Panc1 (cell line): Measurements from ENCODE around the gene U2SURP. TPM values are rescaled to one million over a fixed set of nuclear protein-coding genes. Genes with fewer than 3 reads are reported as not detected.

Experiments used
- ATAC-seq: fragments of 200-7000 bp; cut with Tn5 transposase; 2 replicates; pipeline ENCODE4 v1.9.1; 2020; ENCODE audit warnings: mild to moderate bottlenecking, moderate library complexity
- BruUV-seq: library from RNA; stranded (reverse); fragments of 400-500 nt; replicated peaks from 2 replicates; lab custom pipeline; 2021; lab: Mats Ljungman, UMichigan
- CTCF ChIA-PET: fragments of 300-600 bp; sonication (Branson Sonifier 250); formaldehyde crosslinking; loops from one replicate; lab custom pipeline; 2022; ENCODE audit warnings: antibody characterized with exemption; lab: Charles Lee
- POLR2A ChIA-PET: fragments of 300-600 bp; sonication (Branson Sonifier 250); formaldehyde crosslinking; loops from one replicate; lab custom pipeline; 2022; ENCODE audit warnings: antibody characterized with exemption; lab: Charles Lee
- DNase-seq: peaks from one replicate; pipeline ENCODE4 v3.0.0-alpha.2; 2010; ENCODE audit warnings: low read depth, low spot score
- H3K27ac ChIP-seq: 2 replicates; pipeline ENCODE4 v1.5.1; 2011; ENCODE audit warnings: mild to moderate bottlenecking, low read length, inconsistent platforms
- H3K27me3 ChIP-seq: fragments of 200-500 bp; sonication (Bioruptor generic); 2 replicates; pipeline ENCODE4 v1.6.0; 2014; ENCODE audit warnings: low read length, inconsistent platforms; ENCODE audit not compliant: control insufficient read depth, insufficient read depth
- H3K36me3 ChIP-seq: fragments of 200-500 bp; sonication (Bioruptor generic); 2 replicates; pipeline ENCODE4 v1.5.1; 2014; ENCODE audit warnings: inconsistent platforms, mild to moderate bottlenecking, low read length, moderate library complexity; ENCODE audit not compliant: control insufficient read depth, insufficient read depth
- H3K4me1 ChIP-seq: 2 replicates; pipeline ENCODE4 v1.5.1; 2011; ENCODE audit warnings: inconsistent platforms, mild to moderate bottlenecking, low read length, moderate library complexity; ENCODE audit not compliant: control insufficient read depth, insufficient read depth
- H3K4me3 ChIP-seq, 2 experiments: 2 replicates each; pipeline ENCODE4 v1.5.1; 2011 to 2012; ENCODE audit warnings: low read depth in 2 of 2, low read length in 2 of 2, mild to moderate bottlenecking in 2 of 2, inconsistent platforms in 1 of 2, moderate library complexity in 1 of 2
- H3K9me3 ChIP-seq: fragments of 200-500 bp; sonication (Bioruptor generic); 2 replicates; pipeline ENCODE4 v1.5.1; 2014; ENCODE audit warnings: low read depth, mild to moderate bottlenecking, inconsistent platforms, low read length, moderate library complexity; ENCODE audit not compliant: control insufficient read depth, insufficient read depth
- CTCF ChIP-seq: fragments of 450-650 bp; IDR thresholded peaks from 2 replicates; pipeline ENCODE4 v1.5.1; 2017; ENCODE audit warnings: mild to moderate bottlenecking
- POLR2AphosphoS5 ChIP-seq: IDR thresholded peaks from 2 replicates; pipeline ENCODE4 v1.6.1; 2012; ENCODE audit warnings: mild to moderate bottlenecking, low read depth, low read length, moderate library complexity
- REST ChIP-seq, 2 experiments: IDR thresholded peaks; 2 replicates each; pipeline ENCODE4 v1.6.1; 2011 to 2012; ENCODE audit warnings: low read depth in 2 of 2, control low read depth in 1 of 2, low read length in 1 of 2, mild to moderate bottlenecking in 1 of 2, moderate library complexity in 1 of 2; ENCODE audit not compliant: insufficient read depth in 1 of 2
- SIN3A ChIP-seq: IDR thresholded peaks from 2 replicates; pipeline ENCODE4 v1.6.1; 2012; ENCODE audit warnings: low read depth, mild to moderate bottlenecking, low read length, moderate library complexity, borderline replicate concordance; ENCODE audit not compliant: insufficient read depth
- TCF7L2 ChIP-seq: IDR thresholded peaks from 2 replicates; pipeline ENCODE4 v1.6.1; 2011; ENCODE audit warnings: mild to moderate bottlenecking, low read depth, low read length, inconsistent platforms
- in situ Hi-C: cut with HindIII; loops from 2 replicates; pipeline ENCODE4 v1.10.0; 2016; ENCODE audit warnings: low sequenced_read_pairs, low pct_unique_long_range_greater_than_20kb
- intact Hi-C: fragments of 100-400 bp; cut with micrococcal nuclease; formaldehyde crosslinking; loops from one replicate; pipeline ENCODE4 v1.10.0; 2022; ENCODE audit not compliant: unreplicated experiment
- total RNA-seq: library from RNA; stranded (reverse); gene quantifications from one replicate; pipeline ENCODE4 v1.2.1, GENCODE V29; 2021; ENCODE audit not compliant: unreplicated experiment

The U2SURP gene
- total RNA-seq, 1 experiment from 2014 or later, result 135 TPM

GRCh38 chr3:142968319-142969025 lies 32.9 kb upstream of the U2SURP start:
- H3K36me3 ChIP-seq, result no peaks in the 10 kb centered on the region
- H3K4me3 ChIP-seq, result no peak overlapping the region
- no peak for ATAC-seq
- H3K27me3 ChIP-seq, result no peaks in the 10 kb centered on the region
- no peak for DNase-seq
- TF ChIP-seq POLR2AphosphoS5 (no peak), REST (IDR thresholded peaks at IDR 0.05; ENCODE audit: insufficient read depth in 1 of 2, low read depth in 2 of 2, low read length in 1 of 2) (no peak), TCF7L2 (no peak), SIN3A (no peak), CTCF (no peak)
- H3K4me1 ChIP-seq, result no peaks in the 10 kb centered on the region
- H3K9me3 ChIP-seq, result no peaks in the 10 kb centered on the region
- BruUV-seq, result no TSS peak
- intact Hi-C loops, result no loop called here
- POLR2A ChIA-PET, result no interaction called here
- H3K27ac ChIP-seq, result no peak overlapping the region
- CTCF ChIA-PET, result no interaction called here
- in situ Hi-C loops, result no loop called here

GRCh38 chr3:142971431-142971830 lies 29.9 kb upstream of the U2SURP start:
- H3K36me3 ChIP-seq, result no peaks in the 10 kb centered on the region
- DNase-seq, result no peak
- ATAC-seq, result no peak
- BruUV-seq, result no TSS peak
- no peak overlapping the region for H3K27ac ChIP-seq
- peaks cover 9% of the 10 kb centered on the region for H3K4me1 ChIP-seq
- H3K4me3 ChIP-seq, result no peak overlapping the region
- no peaks in the 10 kb centered on the region for H3K27me3 ChIP-seq
- TF ChIP-seq REST (IDR thresholded peaks at IDR 0.05; ENCODE audit: insufficient read depth in 1 of 2, low read depth in 2 of 2, low read length in 1 of 2) (no peak), TCF7L2 (no peak), SIN3A (no peak)
- no peaks in the 10 kb centered on the region for H3K9me3 ChIP-seq
- intact Hi-C loops (no loop called here), in situ Hi-C loops (no loop called here)
- POLR2A ChIA-PET, result no interaction called here
- CTCF ChIA-PET, result no interaction called here
